Renal pelvis (tissue), 4 donors: ENCODE measurements around the gene DLGAP1. TPM values are rescaled to one million over a fixed set of nuclear protein-coding genes. Genes with fewer than 3 reads are reported as not detected.
"Not testable (repeated sequence)": the region's sequence is repeated elsewhere in the genome, so short reads cannot be mapped to it uniquely, and the experiment has no call there.

ENCODE experiments used
- DNase-seq: peaks from one replicate; pipeline ENCODE4 v3.0.0-alpha.2; 2013
- polyA plus RNA-seq, 3 donors: library from polyadenylated mRNA; unstranded; fragments of 120-200 nt; gene quantifications; one replicate each; pipeline ENCODE4 v1.2.1, GENCODE V29; 2013; ENCODE audit not compliant: insufficient read length in 3 of 3

The DLGAP1 gene
- polyA plus RNA-seq, 3 donors, result 4.7 to 5.1 (median 5.0) TPM

GRCh38 chr18:3658529-3658928 is 796.6 kb downstream of the DLGAP1 start:
- no peak for DNase-seq

GRCh38 chr18:3655254-3656050 is 799.7 kb downstream of the DLGAP1 start:
- DNase-seq, result no peak

GRCh38 chr18:3654442-3655253 is 800.5 kb downstream of the DLGAP1 start:
- DNase-seq, result no peak

GRCh38 chr18:3653851-3654441 is 801.2 kb downstream of the DLGAP1 start:
- no peak for DNase-seq

GRCh38 chr18:3653263-3653850 is 801.8 kb downstream of the DLGAP1 start:
- no peak for DNase-seq

GRCh38 chr18:3652380-3653262 is 802.5 kb downstream of the DLGAP1 start:
- DNase-seq, result peak; percentile 21

- no peak for DNase-seq
These were observed 803.8 kb downstream of the DLGAP1 start for GRCh38 chr18:3651266-3651665.

- not testable (repeated sequence) for DNase-seq
These were observed 804.5 kb downstream of the DLGAP1 start for GRCh38 chr18:3650521-3651042.

GRCh38 chr18:3649633-3650426 is 805.3 kb downstream of the DLGAP1 start:
- no peak for DNase-seq

GRCh38 chr18:3649135-3649632 is 805.9 kb downstream of the DLGAP1 start:
- no peak for DNase-seq

- DNase-seq, result no peak
These were observed 806.5 kb downstream of the DLGAP1 start for GRCh38 chr18:3648641-3649040.

- DNase-seq, result no peak
These were observed 806.9 kb downstream of the DLGAP1 start for GRCh38 chr18:3648200-3648599.

- DNase-seq, result no peak
These were observed 807.5 kb downstream of the DLGAP1 start for GRCh38 chr18:3647636-3648035.

- DNase-seq, result no peak
These were observed 809.5 kb downstream of the DLGAP1 start for GRCh38 chr18:3645384-3646156.

GRCh38 chr18:3634250-3634939 is 820.7 kb downstream of the DLGAP1 start:
- no peak for DNase-seq

- no peak for DNase-seq
These were observed 823.2 kb downstream of the DLGAP1 start for GRCh38 chr18:3631887-3632286.

GRCh38 chr18:3626929-3627458 is 828.1 kb downstream of the DLGAP1 start:
- no peak for DNase-seq

- no peak for DNase-seq
These were observed 829.4 kb downstream of the DLGAP1 start for GRCh38 chr18:3625742-3626091.
